WI38 (cell line): ENCODE measurements around the gene LRRC53.

Experiments used
- H3K4me3 ChIP-seq: 2 replicates; pipeline ENCODE4 v1.5.1; 2011; ENCODE audit warnings: low read depth, mild to moderate bottlenecking, control low read depth, low read length
- CTCF ChIP-seq: IDR thresholded peaks from 2 replicates; pipeline ENCODE4 v1.5.1; 2012; ENCODE audit warnings: low read depth, mild to moderate bottlenecking, control low read depth, low read length

LRRC53 gene

DNA sequence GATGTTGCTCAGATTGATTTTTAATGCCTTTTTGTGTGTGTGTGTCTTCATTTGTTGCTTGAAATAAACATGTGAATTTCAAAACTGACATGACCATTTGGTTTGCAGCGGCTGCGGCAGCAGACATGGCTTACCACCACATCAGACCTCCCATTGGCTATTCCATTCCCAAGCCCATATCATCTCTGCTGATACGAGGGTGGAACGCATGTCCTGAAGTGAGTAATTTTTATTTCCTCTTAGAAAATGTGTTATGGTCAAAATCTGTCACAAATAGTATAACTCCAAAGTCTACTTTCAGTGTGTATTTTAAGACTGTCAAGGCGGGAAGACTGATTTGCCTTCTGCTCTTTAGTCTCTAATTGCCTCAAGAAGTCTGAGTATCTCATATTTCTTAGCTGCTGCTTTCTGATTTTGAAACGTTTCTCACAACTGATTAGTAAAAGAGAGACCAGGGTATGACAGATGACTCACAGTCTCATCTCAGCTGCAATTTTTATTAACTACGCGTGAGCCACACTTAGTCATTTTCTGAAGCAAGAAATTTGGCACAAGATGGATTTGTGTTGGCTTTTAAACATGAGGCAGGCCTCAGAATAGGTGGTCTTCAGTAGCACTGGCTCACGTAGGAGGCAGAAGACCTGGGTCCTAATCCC is 49.0 kb downstream of the LRRC53 start:
- no peak overlapping the region for H3K4me3 ChIP-seq
- no peak for TF ChIP-seq CTCF

- H3K4me3 ChIP-seq = no peak overlapping the region
- TF ChIP-seq CTCF = no peak
Observed at GRCh38 chr1:74457253-74457652, 55.2 kb downstream of the LRRC53 start.

DNA sequence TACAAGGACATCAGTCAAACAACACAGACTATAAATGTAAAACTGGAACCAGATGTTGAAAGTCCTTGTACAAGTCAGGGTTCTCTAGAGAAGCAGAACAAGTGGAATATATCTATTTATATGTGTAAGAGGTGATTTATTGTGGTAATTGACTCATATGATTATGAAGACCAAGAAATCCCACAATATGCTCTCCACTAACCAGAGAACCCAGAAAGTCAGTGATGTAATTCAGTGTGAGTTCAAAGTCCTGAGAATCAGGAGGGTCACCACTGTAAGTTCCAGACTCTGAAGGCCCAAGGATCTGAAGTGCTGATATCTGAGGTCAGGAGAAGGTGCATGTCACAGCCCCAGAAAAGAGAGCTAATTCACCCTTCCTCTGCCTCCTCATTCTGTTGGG is 57.0 kb downstream of the LRRC53 start:
- H3K4me3 ChIP-seq = no peak overlapping the region
- TF ChIP-seq CTCF = no peak

GRCh38 chr1:74453277-74453676 is 59.1 kb downstream of the LRRC53 start:
- TF ChIP-seq CTCF = no peak
- H3K4me3 ChIP-seq = no peak overlapping the region

DNA sequence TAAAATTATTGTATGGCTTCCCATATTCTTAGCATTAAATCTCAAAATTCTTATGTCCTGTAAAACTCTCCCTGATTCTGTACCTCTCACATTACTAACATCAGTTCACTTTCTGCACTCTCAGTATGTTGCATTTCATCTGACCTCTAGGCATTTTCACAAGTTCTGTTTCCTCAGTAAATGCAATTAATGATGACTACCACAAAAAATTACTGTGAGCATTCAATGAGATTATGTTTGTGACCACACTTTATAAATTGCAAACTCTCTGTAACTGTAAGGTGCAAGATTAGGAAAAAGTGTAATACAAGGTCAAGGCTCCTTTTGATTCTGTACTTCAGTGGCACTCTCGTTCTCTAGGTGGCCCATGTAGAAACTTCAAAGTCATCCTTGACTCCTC is 60.4 kb downstream of the LRRC53 start:
- no peak for TF ChIP-seq CTCF
- H3K4me3 ChIP-seq = no peak overlapping the region

DNA sequence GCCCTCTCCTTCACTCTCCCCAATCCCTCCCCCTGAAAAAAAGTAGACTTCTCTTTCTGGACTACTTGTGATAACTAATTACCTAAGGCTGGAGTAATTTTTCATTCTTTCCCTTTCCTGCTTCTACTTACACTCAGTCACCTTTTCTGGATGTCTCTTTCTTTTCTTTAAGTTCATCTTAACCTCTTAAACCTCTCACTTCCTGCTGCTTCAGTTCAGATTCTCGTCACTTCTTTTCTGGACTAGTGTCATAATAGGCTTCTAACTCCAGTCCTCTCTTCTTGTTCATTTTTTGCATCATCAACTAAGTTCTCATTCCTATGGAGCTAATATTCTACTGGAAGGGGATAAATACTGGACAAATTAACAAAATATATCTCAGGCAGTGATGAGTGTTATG is 75.4 kb downstream of the LRRC53 start:
- H3K4me3 ChIP-seq = no peak overlapping the region
- TF ChIP-seq CTCF = no peak

DNA sequence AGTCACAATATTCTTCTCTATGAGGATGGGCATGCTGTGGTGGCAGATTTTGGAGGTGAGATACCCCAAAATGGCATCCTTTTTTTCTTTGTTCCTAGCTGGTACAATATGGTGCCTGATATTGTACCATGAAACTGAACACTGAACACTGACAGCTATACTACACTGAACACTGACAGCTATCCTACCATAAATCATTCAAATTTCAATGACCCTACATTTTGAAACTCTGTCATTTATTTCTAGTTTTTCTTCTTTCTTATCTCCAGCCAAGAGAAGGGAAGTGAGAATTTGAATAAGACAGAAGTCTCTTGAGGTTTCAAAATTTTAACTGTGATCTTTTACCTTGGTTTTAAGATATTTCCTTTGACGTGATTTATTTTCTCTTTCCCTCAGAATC is 76.3 kb downstream of the LRRC53 start:
- TF ChIP-seq CTCF = no peak

More for the DNA sequence above, 76.3 kb downstream of the LRRC53 start:
- H3K4me3 ChIP-seq = no peak overlapping the region
